Caco-2 (cell line): ENCODE results near the gene AKT1. TPM values are rescaled to one million over a fixed set of nuclear protein-coding genes. Genes with fewer than 3 reads are reported as not detected.

Experiments used
- BruUV-seq: library from RNA; stranded (reverse); fragments of 400-500 nt; replicated peaks from 2 replicates; lab custom pipeline; 2021; lab: Mats Ljungman, UMichigan
- CTCF ChIA-PET: fragments of 300-600 bp; sonication (Branson Sonifier 250); formaldehyde crosslinking; loops from one replicate; lab custom pipeline; 2022; ENCODE audit warnings: antibody characterized with exemption; lab: Charles Lee
- POLR2A ChIA-PET: fragments of 300-600 bp; sonication (Branson Sonifier 250); formaldehyde crosslinking; loops from one replicate; lab custom pipeline; 2022; ENCODE audit warnings: antibody characterized with exemption; lab: Charles Lee
- DNase-seq, 2 experiments: peaks; one replicate each; pipeline versions ENCODE4 v3.0.0 to v3.0.0-alpha.2; 2020 to 2022
- H3K27me3 ChIP-seq: replicated peaks from 2 replicates; pipeline ENCODE4 v1.6.0; 2011; ENCODE audit warnings: low read length; ENCODE audit not compliant: control insufficient read depth, insufficient read depth
- H3K36me3 ChIP-seq: 2 replicates; pipeline ENCODE4 v1.5.1; 2011; ENCODE audit warnings: low read length; ENCODE audit not compliant: control insufficient read depth, insufficient read depth
- H3K4me1 ChIP-seq: fragments of 250-450 bp; sonication (Bioruptor Pico); 2 replicates; pipeline ENCODE4 v1.5.1; 2020; ENCODE audit warnings: mild to moderate bottlenecking
- H3K4me3 ChIP-seq: 2 replicates; pipeline ENCODE4 v1.5.1; 2011; ENCODE audit warnings: low read depth, mild to moderate bottlenecking, control low read depth, low read length
- H3K9me3 ChIP-seq: fragments of 250-450 bp; sonication (Bioruptor Pico); 2 replicates; pipeline ENCODE4 v1.5.1; 2020; ENCODE audit warnings: mild to moderate bottlenecking, moderate library complexity
- H3K27ac Mint-ChIP-seq: one replicate; pipeline ENCODE4 v1.8.0; 2022; ENCODE audit warnings: mixed read lengths; ENCODE audit not compliant: unreplicated experiment
- H3K27me3 Mint-ChIP-seq: one replicate; pipeline ENCODE4 v1.8.0; 2022; ENCODE audit warnings: mixed read lengths; ENCODE audit not compliant: insufficient read depth, unreplicated experiment
- H3K36me3 Mint-ChIP-seq: one replicate; pipeline ENCODE4 v1.8.0; 2022; ENCODE audit warnings: mild to moderate bottlenecking, mixed read lengths; ENCODE audit not compliant: insufficient read depth, unreplicated experiment
- H3K4me1 Mint-ChIP-seq: one replicate; pipeline ENCODE4 v1.8.0; 2022; ENCODE audit warnings: low read depth, mixed read lengths; ENCODE audit not compliant: unreplicated experiment
- H3K4me3 Mint-ChIP-seq: one replicate; pipeline ENCODE4 v1.8.0; 2022; ENCODE audit warnings: mild to moderate bottlenecking, moderate library complexity, mixed read lengths; ENCODE audit not compliant: unreplicated experiment
- H3K9me3 Mint-ChIP-seq: one replicate; pipeline ENCODE4 v1.8.0; 2022; ENCODE audit warnings: mixed read lengths; ENCODE audit not compliant: unreplicated experiment
- intact Hi-C: fragments of 100-400 bp; cut with micrococcal nuclease; formaldehyde crosslinking; loops from one replicate; pipeline ENCODE4 v1.10.0; 2022; ENCODE audit not compliant: unreplicated experiment
- total RNA-seq: library from RNA; stranded (reverse); gene quantifications from 2 replicates; pipeline ENCODE4 v1.2.3, GENCODE V29; 2022
- TF ChIP-seq, protein P1 (sequence below), 2 experiments: fragments of 200-600 bp in 1 of 2; IDR thresholded peaks; 1 replicate in 1 of 2; 2 replicates in 1 of 2; pipeline versions ENCODE4 v1.5.1 to v1.8.0; 2011 to 2022; ENCODE audit warnings: antibody characterized with exemption in 1 of 2, control low read depth in 1 of 2, inconsistent platforms in 1 of 2, low read depth in 1 of 2, low read length in 1 of 2, mild to moderate bottlenecking in 1 of 2, moderate library complexity in 1 of 2; ENCODE audit not compliant: insufficient read depth in 1 of 2, severe bottlenecking in 1 of 2, unreplicated experiment in 1 of 2

AKT1 gene
- total RNA-seq, 1 experiment from 2014 or later = 110 TPM

GRCh38 chr14:104782086-104782807 lies 13.3 kb downstream of the AKT1 start:
- H3K4me3 Mint-ChIP-seq = no peak overlapping the region
- CTCF ChIA-PET = interaction anchor here (0.5 to 0.6 kb wide), 2 partner anchors 44 to 114 kb away, joined by 3 to 5 read pairs; no protein-coding TSS in a partner anchor
- H3K36me3 Mint-ChIP-seq = peaks cover 13% of the 10 kb centered on the region
- no peaks in the 10 kb centered on the region for H3K27me3 Mint-ChIP-seq
- no peak for DNase-seq
- POLR2A ChIA-PET = no interaction called here
- no peak overlapping the region for H3K4me3 ChIP-seq
- no peak overlapping the region for H3K27ac Mint-ChIP-seq
- H3K9me3 ChIP-seq = no peaks in the 10 kb centered on the region
- no peaks in the 10 kb centered on the region; the same call in 1 of the 2 replicates for H3K36me3 ChIP-seq
- no peaks in the 10 kb centered on the region for H3K27me3 ChIP-seq
- intact Hi-C loops = no loop called here
- H3K4me1 ChIP-seq = no peaks in the 10 kb centered on the region
- H3K4me1 Mint-ChIP-seq = no peaks in the 10 kb centered on the region
- TF ChIP-seq, protein P1, sequence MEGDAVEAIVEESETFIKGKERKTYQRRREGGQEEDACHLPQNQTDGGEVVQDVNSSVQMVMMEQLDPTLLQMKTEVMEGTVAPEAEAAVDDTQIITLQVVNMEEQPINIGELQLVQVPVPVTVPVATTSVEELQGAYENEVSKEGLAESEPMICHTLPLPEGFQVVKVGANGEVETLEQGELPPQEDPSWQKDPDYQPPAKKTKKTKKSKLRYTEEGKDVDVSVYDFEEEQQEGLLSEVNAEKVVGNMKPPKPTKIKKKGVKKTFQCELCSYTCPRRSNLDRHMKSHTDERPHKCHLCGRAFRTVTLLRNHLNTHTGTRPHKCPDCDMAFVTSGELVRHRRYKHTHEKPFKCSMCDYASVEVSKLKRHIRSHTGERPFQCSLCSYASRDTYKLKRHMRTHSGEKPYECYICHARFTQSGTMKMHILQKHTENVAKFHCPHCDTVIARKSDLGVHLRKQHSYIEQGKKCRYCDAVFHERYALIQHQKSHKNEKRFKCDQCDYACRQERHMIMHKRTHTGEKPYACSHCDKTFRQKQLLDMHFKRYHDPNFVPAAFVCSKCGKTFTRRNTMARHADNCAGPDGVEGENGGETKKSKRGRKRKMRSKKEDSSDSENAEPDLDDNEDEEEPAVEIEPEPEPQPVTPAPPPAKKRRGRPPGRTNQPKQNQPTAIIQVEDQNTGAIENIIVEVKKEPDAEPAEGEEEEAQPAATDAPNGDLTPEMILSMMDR (IDR thresholded peaks at IDR 0.05; ENCODE audit: insufficient read depth in 1 of 2, low read depth in 1 of 2, low read length in 1 of 2, severe bottlenecking in 1 of 2, unreplicated experiment in 1 of 2) = no peak
- no TSS peak for BruUV-seq
- no peaks in the 10 kb centered on the region for H3K9me3 Mint-ChIP-seq

- no peaks in the 10 kb centered on the region for H3K9me3 Mint-ChIP-seq
- Histone ChIP-seq H3K4me1 (no peaks in the 10 kb centered on the region), H3K9me3 (no peaks in the 10 kb centered on the region), H3K4me3 (no peak overlapping the region), H3K36me3 (no peaks in the 10 kb centered on the region; the same call in 1 of the 2 replicates), H3K27me3 (no peaks in the 10 kb centered on the region)
- intact Hi-C loops = no loop called here
- H3K36me3 Mint-ChIP-seq = peaks cover 17% of the 10 kb centered on the region
- no peak overlapping the region for H3K4me3 Mint-ChIP-seq
- ChIA-PET CTCF (interaction anchor here (0.6 kb wide), 1 partner anchor 45 kb away, joined by 5 read pairs; no protein-coding TSS in a partner anchor), POLR2A (no interaction called here)
- H3K27me3 Mint-ChIP-seq = no peaks in the 10 kb centered on the region
- no TSS peak for BruUV-seq
- H3K27ac Mint-ChIP-seq = no peak overlapping the region
- no peak for DNase-seq
- H3K4me1 Mint-ChIP-seq = no peaks in the 10 kb centered on the region
- TF ChIP-seq, protein P1 (IDR thresholded peaks at IDR 0.05; ENCODE audit: insufficient read depth in 1 of 2, low read depth in 1 of 2, low read length in 1 of 2, severe bottlenecking in 1 of 2, unreplicated experiment in 1 of 2) = no peak
Measured at GRCh38 chr14:104781271-104782077, 14.1 kb downstream of the AKT1 start.

GRCh38 chr14:104780513-104781030 lies 15.0 kb downstream of the AKT1 start:
- no peaks in the 10 kb centered on the region for H3K4me1 Mint-ChIP-seq
- CTCF ChIA-PET = no interaction called here
- no peak overlapping the region for H3K4me3 ChIP-seq
- no peaks in the 10 kb centered on the region for H3K27me3 ChIP-seq
- H3K9me3 ChIP-seq = no peaks in the 10 kb centered on the region
- no peak overlapping the region for H3K4me3 Mint-ChIP-seq
- POLR2A ChIA-PET = no interaction called here
- H3K36me3 Mint-ChIP-seq = peaks cover 25% of the 10 kb centered on the region
- no peaks in the 10 kb centered on the region for H3K4me1 ChIP-seq
- H3K9me3 Mint-ChIP-seq = no peaks in the 10 kb centered on the region
- H3K36me3 ChIP-seq = no peaks in the 10 kb centered on the region; the same call in 1 of the 2 replicates
- no TSS peak for BruUV-seq
- TF ChIP-seq, protein P1 (IDR thresholded peaks at IDR 0.05; ENCODE audit: insufficient read depth in 1 of 2, low read depth in 1 of 2, low read length in 1 of 2, severe bottlenecking in 1 of 2, unreplicated experiment in 1 of 2) = no peak
- no peaks in the 10 kb centered on the region for H3K27me3 Mint-ChIP-seq
- H3K27ac Mint-ChIP-seq = no peak overlapping the region
- DNase-seq = no peak
- intact Hi-C loops = no loop called here
